ENCODE data around the gene COL26A1.

COL26A1 gene

DNA sequence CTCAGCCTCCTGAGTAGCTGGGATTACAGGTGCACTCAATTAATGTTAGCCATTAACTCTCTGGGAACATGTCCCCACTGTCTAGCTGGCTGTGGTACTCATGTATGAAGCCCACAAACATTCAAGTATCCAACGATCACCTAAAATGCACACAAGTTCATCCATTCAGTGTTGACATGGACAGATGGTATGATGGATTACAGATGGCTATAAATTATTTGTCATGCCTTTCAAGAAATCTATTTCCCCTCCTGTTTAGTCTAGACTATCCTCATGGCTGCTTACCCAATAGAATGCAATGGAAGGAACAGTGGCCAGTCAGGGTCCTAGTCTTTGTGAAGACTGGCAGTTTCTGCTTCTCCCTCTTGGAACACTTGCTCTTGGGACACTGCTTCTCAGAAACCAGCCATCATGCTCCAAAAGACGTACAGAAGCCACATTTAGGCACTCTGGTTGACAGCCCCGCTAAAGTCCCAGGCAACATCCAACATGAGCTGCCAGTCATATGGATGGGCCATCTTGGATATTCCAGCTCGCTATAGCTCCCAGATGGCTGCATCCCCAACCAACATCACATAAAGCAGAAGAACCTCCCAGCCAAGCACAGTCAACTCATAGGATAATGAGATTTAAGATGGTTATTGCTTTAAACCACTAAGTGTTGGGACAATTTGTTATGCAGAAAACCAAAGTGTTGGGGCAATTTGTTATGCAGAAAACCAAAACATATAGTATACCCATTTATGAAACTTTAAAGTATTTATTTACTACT, 233.3 kb downstream of the COL26A1 start:
- ChIA-PET POLR2A (no interaction called here), CTCF (interaction anchor here (0.6 to 1.0 kb wide), 2 partner anchors 9 to 99 kb away, joined by 3 read pairs; no protein-coding TSS in a partner anchor)

GRCh38 chr7:101596898-101597297, 234.2 kb downstream of the COL26A1 start:
- CTCF ChIA-PET, result interaction anchor here (0.9 to 1.0 kb wide), 3 partner anchors 8 to 807 kb away, joined by 3 read pairs; no protein-coding TSS in a partner anchor
- POLR2A ChIA-PET, result no interaction called here
- no peak overlapping the region for H3K4me3 ChIP-seq (ENCODE audit: low read depth, low read length)
- TF ChIP-seq ZFP69B (tag by site-specific recombination; IDR thresholded peaks at IDR 0.05) (no peak), KLF9 (tag by site-specific recombination; IDR thresholded peaks at IDR 0.05; ENCODE audit: low read depth) (no peak), KLF10 (tag by site-specific recombination; IDR thresholded peaks at IDR 0.05) (no peak), ZBTB26 (tag by site-specific recombination; optimal IDR thresholded peaks at IDR 0.05) (no peak), ZNF776 (tag by site-specific recombination; IDR thresholded peaks at IDR 0.05; ENCODE audit: borderline replicate concordance) (no peak), WT1 (tag by site-specific recombination; IDR thresholded peaks at IDR 0.05) (no peak), ZNF239 (tag by site-specific recombination; IDR thresholded peaks at IDR 0.05) (no peak), ZNF701 (tag by site-specific recombination; IDR thresholded peaks at IDR 0.05) (no peak), ZNF791 (tag by site-specific recombination; IDR thresholded peaks at IDR 0.05) (no peak), ZNF2 (tag by site-specific recombination; IDR thresholded peaks at IDR 0.05) (no peak), HOXD13 (CRISPR knock-in tag; IDR thresholded peaks at IDR 0.05; ENCODE audit: borderline replicate concordance) (no peak), ZNF311 (tag by site-specific recombination; IDR thresholded peaks at IDR 0.05; ENCODE audit: borderline replicate concordance) (no peak), ZIC2 (tag by site-specific recombination; IDR thresholded peaks at IDR 0.05) (no peak), ZNF184 (tag by site-specific recombination; IDR thresholded peaks at IDR 0.05) (no peak), ZNF404 (tag by site-specific recombination; IDR thresholded peaks at IDR 0.05) (no peak)
- TF ChIP-seq, protein P1, sequence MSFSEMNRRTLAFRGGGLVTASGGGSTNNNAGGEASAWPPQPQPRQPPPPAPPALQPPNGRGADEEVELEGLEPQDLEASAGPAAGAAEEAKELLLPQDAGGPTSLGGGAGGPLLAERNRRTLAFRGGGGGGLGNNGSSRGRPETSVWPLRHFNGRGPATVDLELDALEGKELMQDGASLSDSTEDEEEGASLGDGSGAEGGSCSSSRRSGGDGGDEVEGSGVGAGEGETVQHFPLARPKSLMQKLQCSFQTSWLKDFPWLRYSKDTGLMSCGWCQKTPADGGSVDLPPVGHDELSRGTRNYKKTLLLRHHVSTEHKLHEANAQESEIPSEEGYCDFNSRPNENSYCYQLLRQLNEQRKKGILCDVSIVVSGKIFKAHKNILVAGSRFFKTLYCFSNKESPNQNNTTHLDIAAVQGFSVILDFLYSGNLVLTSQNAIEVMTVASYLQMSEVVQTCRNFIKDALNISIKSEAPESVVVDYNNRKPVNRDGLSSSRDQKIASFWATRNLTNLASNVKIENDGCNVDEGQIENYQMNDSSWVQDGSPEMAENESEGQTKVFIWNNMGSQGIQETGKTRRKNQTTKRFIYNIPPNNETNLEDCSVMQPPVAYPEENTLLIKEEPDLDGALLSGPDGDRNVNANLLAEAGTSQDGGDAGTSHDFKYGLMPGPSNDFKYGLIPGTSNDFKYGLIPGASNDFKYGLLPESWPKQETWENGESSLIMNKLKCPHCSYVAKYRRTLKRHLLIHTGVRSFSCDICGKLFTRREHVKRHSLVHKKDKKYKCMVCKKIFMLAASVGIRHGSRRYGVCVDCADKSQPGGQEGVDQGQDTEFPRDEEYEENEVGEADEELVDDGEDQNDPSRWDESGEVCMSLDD (tag by site-specific recombination; IDR thresholded peaks at IDR 0.05), result no peak

More for the DNA sequence above, 233.3 kb downstream of the COL26A1 start:
- Histone ChIP-seq H3K4me1 (ENCODE audit: control insufficient read depth, insufficient read depth, low read length) (no peaks in the 10 kb centered on the region), H3K9me3 (ENCODE audit: control insufficient read depth, insufficient read depth, low read depth, low read length) (no peaks in the 10 kb centered on the region), H3K4me3 (ENCODE audit: low read depth, low read length) (no peak overlapping the region), H3K36me3 (ENCODE audit: control insufficient read depth in 2 of 2, insufficient read depth in 1 of 2, low read length in 2 of 2) (no peaks in the 10 kb centered on the region), H3K27ac (ENCODE audit: extremely low read depth, low read depth, low read length) (no peak overlapping the region)
- TF ChIP-seq ZNF561 (tag by site-specific recombination; IDR thresholded peaks at IDR 0.05; ENCODE audit: borderline replicate concordance) (no peak), PBX3 (CRISPR knock-in tag; IDR thresholded peaks at IDR 0.05) (no peak), GLIS1 (tag by site-specific recombination; IDR thresholded peaks at IDR 0.05) (no peak), ZNF324 (tag by site-specific recombination; IDR thresholded peaks at IDR 0.05) (no peak), ZNF10 (tag by site-specific recombination; IDR thresholded peaks at IDR 0.05) (no peak), ZNF157 (tag by site-specific recombination; IDR thresholded peaks at IDR 0.05) (no peak), GFI1B (tag by site-specific recombination; IDR thresholded peaks at IDR 0.05) (no peak), KLF8 (tag by site-specific recombination; IDR thresholded peaks at IDR 0.05) (no peak), ZNF664 (tag by site-specific recombination; IDR thresholded peaks at IDR 0.05) (no peak), ZNF426 (tag by site-specific recombination; IDR thresholded peaks at IDR 0.05) (no peak), ZNF792 (tag by site-specific recombination; IDR thresholded peaks at IDR 0.05) (no peak), ZXDB (tag by site-specific recombination; IDR thresholded peaks at IDR 0.05) (no peak), ZNF658 (tag by site-specific recombination; IDR thresholded peaks at IDR 0.05) (no peak), ZNF747 (tag by site-specific recombination; IDR thresholded peaks at IDR 0.05) (no peak), ZNF677 (tag by site-specific recombination; IDR thresholded peaks at IDR 0.05) (no peak), ZNF610 (tag by site-specific recombination; IDR thresholded peaks at IDR 0.05; ENCODE audit: borderline replicate concordance) (no peak), ZNF416 (tag by site-specific recombination; IDR thresholded peaks at IDR 0.05) (no peak)
- TF ChIP-seq, protein P2, sequence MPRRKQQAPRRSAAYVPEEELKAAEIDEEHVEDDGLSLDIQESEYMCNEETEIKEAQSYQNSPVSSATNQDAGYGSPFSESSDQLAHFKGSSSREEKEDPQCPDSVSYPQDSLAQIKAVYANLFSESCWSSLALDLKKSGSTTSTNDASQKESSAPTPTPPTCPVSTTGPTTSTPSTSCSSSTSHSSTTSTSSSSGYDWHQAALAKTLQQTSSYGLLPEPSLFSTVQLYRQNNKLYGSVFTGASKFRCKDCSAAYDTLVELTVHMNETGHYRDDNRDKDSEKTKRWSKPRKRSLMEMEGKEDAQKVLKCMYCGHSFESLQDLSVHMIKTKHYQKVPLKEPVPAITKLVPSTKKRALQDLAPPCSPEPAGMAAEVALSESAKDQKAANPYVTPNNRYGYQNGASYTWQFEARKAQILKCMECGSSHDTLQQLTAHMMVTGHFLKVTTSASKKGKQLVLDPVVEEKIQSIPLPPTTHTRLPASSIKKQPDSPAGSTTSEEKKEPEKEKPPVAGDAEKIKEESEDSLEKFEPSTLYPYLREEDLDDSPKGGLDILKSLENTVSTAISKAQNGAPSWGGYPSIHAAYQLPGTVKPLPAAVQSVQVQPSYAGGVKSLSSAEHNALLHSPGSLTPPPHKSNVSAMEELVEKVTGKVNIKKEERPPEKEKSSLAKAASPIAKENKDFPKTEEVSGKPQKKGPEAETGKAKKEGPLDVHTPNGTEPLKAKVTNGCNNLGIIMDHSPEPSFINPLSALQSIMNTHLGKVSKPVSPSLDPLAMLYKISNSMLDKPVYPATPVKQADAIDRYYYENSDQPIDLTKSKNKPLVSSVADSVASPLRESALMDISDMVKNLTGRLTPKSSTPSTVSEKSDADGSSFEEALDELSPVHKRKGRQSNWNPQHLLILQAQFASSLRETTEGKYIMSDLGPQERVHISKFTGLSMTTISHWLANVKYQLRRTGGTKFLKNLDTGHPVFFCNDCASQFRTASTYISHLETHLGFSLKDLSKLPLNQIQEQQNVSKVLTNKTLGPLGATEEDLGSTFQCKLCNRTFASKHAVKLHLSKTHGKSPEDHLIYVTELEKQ (tag by site-specific recombination; IDR thresholded peaks at IDR 0.05; ENCODE audit: borderline replicate concordance), result no peak

More at GRCh38 chr7:101596898-101597297, 234.2 kb downstream of the COL26A1 start:
- Histone ChIP-seq H3K4me1 (ENCODE audit: control insufficient read depth, insufficient read depth, low read length) (no peaks in the 10 kb centered on the region), H3K36me3 (ENCODE audit: control insufficient read depth in 2 of 2, insufficient read depth in 1 of 2, low read length in 2 of 2) (no peaks in the 10 kb centered on the region), H3K27ac (ENCODE audit: extremely low read depth, low read depth, low read length) (no peak overlapping the region), H3K9me3 (ENCODE audit: control insufficient read depth, insufficient read depth, low read depth, low read length) (no peaks in the 10 kb centered on the region)
